ENCODE results near the gene NUDT17.

Gene NUDT17

GRCh38 chr1:145892486-145893087 is 47.2 kb downstream of the NUDT17 start:
- H3K27ac ChIP-seq (ENCODE audit: low read length): no peak overlapping the region
- H3K4me3 ChIP-seq (ENCODE audit: low read length): peak overlapping the region; percentile 60
- H3K4me1 ChIP-seq (ENCODE audit: insufficient read depth, low read length): peaks cover 4% of the 10 kb centered on the region; the same call in 1 of the 2 replicates

GRCh38 chr1:145893306-145894055 is 48.1 kb downstream of the NUDT17 start:
- H3K4me3 ChIP-seq (ENCODE audit: low read length): no peak overlapping the region
- 0 out of 2 replicates have a peak, but pooled peaks cover 4% of the 10 kb centered on the region for H3K27me3 ChIP-seq (ENCODE audit: insufficient read depth, low read length)
- no peaks in the 10 kb centered on the region for H3K9me3 ChIP-seq (ENCODE audit: insufficient read depth, low read depth, low read length)
- H3K4me1 ChIP-seq (ENCODE audit: insufficient read depth, low read length): peaks cover 4% of the 10 kb centered on the region; the same call in 1 of the 2 replicates
- no peak overlapping the region for H3K9ac ChIP-seq (ENCODE audit: low read depth, low read length)
- no peak overlapping the region for H3K27ac ChIP-seq (ENCODE audit: low read length)
- no peaks in the 10 kb centered on the region for H3K36me3 ChIP-seq (ENCODE audit: insufficient read depth, low read depth, low read length)

More at GRCh38 chr1:145892486-145893087, 47.2 kb downstream of the NUDT17 start:
- no peaks in the 10 kb centered on the region for H3K9me3 ChIP-seq (ENCODE audit: insufficient read depth, low read depth, low read length)
- 0 out of 2 replicates have a peak, but pooled peaks cover 4% of the 10 kb centered on the region for H3K27me3 ChIP-seq (ENCODE audit: insufficient read depth, low read length)
- H3K36me3 ChIP-seq (ENCODE audit: insufficient read depth, low read depth, low read length): no peaks in the 10 kb centered on the region
- H3K9ac ChIP-seq (ENCODE audit: low read depth, low read length): peak overlapping the region; percentile 69; the same call in 1 of the 2 replicates

- H3K4me1 ChIP-seq (ENCODE audit: insufficient read depth, low read length): peaks cover 4% of the 10 kb centered on the region; the same call in 1 of the 2 replicates
- no peak overlapping the region for H3K9ac ChIP-seq (ENCODE audit: low read depth, low read length)
- H3K4me3 ChIP-seq (ENCODE audit: low read length): no peak overlapping the region
- H3K36me3 ChIP-seq (ENCODE audit: insufficient read depth, low read depth, low read length): no peaks in the 10 kb centered on the region
- no peak overlapping the region for H3K27ac ChIP-seq (ENCODE audit: low read length)
- H3K27me3 ChIP-seq (ENCODE audit: insufficient read depth, low read length): 0 out of 2 replicates have a peak, but pooled peaks cover 4% of the 10 kb centered on the region
- H3K9me3 ChIP-seq (ENCODE audit: insufficient read depth, low read depth, low read length): no peaks in the 10 kb centered on the region
These were observed 50.0 kb downstream of the NUDT17 start for GRCh38 chr1:145895471-145895870.

- Histone ChIP-seq H3K27me3 (ENCODE audit: insufficient read depth, low read length) (0 out of 2 replicates have a peak, but pooled peaks cover 4% of the 10 kb centered on the region), H3K9me3 (ENCODE audit: insufficient read depth, low read depth, low read length) (no peaks in the 10 kb centered on the region), H3K9ac (ENCODE audit: low read depth, low read length) (no peak overlapping the region), H3K4me1 (ENCODE audit: insufficient read depth, low read length) (no peaks in the 10 kb centered on the region), H3K4me3 (ENCODE audit: low read length) (no peak overlapping the region), H3K36me3 (ENCODE audit: insufficient read depth, low read depth, low read length) (no peaks in the 10 kb centered on the region), H3K27ac (ENCODE audit: low read length) (no peak overlapping the region)
These were observed 52.5 kb downstream of the NUDT17 start for GRCh38 chr1:145897969-145898368.

All from iPS-20b (cell line).